Activated CD4-positive, alpha-beta T cell treated with anti-CD3 and anti-CD28 coated beads, Interleukin-2, amount 50 U/mL, for 4 hours (primary cell): ENCODE data around the gene SERPINA10.

Source experiments
- DNase-seq, 2 experiments: peaks; one replicate each; pipeline ENCODE4 v3.0.0-alpha.2; 2020

Gene SERPINA10

DNA sequence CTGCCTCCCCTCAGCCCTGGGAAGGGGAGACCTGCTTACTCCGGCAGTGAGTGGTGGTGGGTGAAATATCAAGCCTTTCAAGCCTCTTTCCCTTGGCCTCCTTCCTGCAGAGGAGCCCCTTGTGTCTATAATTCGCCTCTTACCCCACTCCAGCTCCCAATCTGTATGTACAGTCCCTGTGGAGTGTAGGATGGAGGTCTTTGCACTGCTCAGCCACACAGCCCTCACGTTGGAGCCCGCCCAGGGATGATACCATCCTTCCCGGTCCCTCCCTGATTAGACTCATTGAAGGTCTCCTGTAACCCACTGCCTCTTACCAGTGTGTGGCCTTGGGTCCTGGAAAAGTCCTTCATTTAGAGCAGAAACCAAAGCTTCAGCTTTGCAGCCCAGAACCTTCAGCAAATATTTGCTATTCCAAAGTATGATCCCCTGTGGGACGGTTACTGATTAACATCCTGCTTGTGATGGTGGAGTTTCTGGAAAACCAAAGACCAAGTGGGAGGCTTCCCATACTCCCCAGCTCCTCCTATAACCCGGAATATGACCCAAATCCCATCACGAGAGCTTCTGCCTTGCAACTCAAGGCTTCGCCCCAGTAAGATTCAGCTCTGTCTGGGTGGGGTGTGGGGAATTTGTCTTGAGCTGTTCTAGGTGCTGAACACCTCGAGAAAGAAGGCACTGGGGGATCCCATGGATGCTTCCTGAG lies at the start of gene SERPINA10:
TSS of gene SERPINA10 (minus strand) at position 397 of the 706 bp plus-strand sequence. CDS start 2,675 bp downstream, outside the sequence.
- DNase-seq = no peak

- no peak for DNase-seq
Measured at GRCh38 chr14:94342334-94342934, 49.4 kb upstream of the SERPINA10 start.

DNA sequence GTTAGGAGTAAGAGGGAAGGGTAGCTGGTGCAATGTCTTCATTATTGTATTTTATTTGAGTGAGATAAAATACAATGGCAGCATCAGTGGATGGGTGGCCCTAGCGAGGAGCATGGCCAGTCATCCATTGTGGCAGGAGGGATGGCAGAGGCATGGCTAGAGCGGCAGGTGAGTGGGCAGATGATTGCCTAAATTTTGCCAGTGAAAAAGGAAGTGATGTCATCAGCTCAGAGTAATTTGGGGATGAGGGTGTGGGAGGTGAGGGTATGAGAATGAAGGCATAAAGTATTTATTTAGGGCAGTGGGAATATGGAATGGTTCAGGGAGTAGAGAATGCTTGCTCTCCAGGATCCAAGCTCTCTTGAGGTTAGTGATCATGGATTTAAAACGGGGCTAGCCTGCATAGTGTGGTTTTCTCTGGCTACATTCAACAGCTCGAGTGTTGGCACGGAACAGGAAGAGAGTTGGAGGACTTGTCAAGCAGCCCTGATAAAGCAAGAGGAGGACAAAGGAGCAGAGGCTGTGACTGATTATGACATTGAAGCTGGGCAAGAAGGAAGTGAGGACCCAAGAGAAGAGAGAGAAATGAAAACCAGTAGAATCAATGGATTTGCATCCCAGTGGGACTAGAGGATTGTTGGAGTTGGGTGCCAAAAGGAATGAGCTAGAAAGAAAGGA lies 48.7 kb upstream of the SERPINA10 start:
- no peak for DNase-seq

DNA sequence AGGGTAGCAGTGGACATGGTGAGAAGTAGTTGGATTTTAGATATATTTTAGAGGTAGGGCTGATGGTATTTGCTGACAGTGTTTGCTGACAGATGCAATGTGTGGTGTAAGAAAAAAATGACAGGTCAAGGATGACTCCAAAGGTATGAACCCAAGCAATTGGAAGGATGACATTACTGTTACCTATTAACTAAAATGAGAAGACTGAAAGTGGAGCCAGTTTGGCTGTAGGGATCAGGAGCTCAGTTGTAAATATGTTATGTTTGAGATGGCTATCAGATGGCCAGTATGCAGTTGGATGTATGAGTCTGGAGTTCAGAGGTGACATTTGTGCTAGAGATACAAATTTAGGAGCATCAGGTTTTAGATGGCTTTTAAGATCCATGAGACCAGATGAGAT lies 47.5 kb upstream of the SERPINA10 start:
- no peak for DNase-seq

GRCh38 chr14:94338023-94338422 lies 45.0 kb upstream of the SERPINA10 start:
- DNase-seq = no peak

GRCh38 chr14:94337274-94337673 lies 44.2 kb upstream of the SERPINA10 start:
- DNase-seq = no peak

DNA sequence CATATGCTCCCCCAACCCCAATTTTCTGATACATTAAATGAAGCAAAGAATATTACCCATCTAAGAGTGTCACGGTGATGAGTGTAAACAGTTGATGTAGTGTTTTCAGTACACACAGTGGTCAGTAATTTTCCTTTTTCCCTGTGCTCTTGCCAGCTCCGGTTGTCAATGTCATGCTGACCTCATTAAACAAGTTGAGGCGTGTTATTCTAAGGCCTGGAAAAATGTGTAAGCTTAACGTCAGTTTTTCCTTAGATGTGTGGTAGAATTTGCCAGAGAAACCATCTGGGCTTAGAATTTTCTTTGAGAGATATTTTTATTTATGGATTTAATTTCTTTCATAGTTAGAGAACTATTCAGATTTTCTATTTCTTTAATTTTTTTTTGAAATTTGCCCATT lies 41.8 kb upstream of the SERPINA10 start:
- no peak for DNase-seq

DNA sequence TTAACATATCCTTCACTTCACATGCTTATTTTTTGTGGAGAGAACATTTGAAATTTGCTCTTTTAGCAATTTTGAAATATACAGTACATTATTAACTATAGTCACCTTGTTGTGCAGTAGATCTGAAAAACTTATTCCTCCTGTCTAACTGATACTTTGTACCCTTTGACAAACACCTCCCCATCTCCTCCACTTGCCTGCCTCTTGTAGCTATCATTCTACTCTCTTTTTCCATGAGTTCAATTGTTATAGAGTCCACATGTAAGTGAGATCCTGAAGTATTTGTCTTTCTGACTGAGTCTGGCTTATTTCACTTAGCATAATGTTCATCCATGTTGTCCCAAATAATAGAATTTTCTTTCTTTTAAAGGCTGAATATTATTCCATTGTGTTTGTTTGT lies 39.5 kb upstream of the SERPINA10 start:
- DNase-seq = no peak

DNA sequence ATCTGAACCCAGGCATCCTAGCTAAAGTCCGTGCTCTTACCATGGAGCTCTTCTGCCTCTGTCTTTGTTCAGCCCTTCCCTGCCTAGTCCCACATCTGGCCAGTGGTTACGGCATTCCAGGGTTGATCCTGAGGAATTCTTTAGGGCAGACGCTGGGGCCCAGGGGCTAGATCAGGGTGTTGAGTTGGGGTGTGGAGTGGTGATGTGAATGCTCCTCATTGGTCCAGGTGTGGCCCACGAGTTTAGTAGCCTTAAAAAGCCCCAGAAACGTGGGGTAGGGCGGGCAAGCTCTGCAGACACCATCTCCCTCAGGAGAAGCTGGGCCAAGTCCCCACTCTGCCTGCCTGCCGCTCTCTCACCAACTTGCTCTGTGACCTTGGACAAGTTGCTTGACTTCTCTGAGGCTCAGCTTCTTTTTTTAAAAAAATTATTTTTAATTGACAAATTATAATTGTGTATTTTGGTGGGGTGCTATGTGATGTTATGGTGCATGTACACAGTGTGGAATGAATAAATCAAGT lies 39.1 kb upstream of the SERPINA10 start:
- DNase-seq = no peak

GRCh38 chr14:94331462-94331861 lies 38.4 kb upstream of the SERPINA10 start:
- DNase-seq = no peak

GRCh38 chr14:94330857-94331256 lies 37.8 kb upstream of the SERPINA10 start:
- no peak for DNase-seq

DNA sequence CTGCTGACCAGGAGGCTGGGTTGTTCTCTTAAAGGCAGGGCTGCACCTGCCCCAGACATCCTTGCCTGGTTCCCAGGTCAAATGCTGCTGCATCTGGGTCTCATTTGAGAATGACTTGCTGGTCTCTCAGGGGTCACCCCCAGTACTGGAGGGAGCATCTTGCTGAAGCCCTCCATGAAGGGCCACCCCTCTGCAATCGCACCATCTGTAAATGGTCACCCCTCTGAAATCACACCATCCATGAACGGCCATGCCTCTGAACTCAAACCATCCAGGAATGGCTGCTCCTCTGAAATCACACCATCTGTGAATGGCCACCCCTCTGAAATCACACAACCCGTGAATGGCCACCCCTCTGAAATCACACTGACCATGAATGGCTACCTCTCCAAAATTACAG lies 37.4 kb upstream of the SERPINA10 start:
- DNase-seq = no peak

DNA sequence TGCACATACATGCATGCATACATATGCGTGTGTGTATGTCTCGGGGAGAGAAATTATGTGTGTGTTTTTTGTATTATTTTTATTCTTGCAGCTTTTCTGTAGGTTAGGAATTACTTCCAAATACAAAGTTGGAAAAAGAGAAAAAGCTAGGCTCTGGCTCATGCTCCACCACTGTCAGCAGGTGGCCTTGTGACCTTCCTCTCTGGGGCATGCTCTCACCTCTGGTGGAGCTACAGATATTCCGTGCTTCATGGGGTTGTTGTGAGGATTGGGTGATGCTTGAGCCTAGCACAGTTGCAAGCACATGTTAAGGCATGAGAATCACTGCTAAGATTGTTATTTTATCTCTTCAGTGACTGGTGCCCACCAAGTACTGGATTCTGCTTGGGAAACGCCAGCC lies 36.8 kb upstream of the SERPINA10 start:
- no peak for DNase-seq

DNA sequence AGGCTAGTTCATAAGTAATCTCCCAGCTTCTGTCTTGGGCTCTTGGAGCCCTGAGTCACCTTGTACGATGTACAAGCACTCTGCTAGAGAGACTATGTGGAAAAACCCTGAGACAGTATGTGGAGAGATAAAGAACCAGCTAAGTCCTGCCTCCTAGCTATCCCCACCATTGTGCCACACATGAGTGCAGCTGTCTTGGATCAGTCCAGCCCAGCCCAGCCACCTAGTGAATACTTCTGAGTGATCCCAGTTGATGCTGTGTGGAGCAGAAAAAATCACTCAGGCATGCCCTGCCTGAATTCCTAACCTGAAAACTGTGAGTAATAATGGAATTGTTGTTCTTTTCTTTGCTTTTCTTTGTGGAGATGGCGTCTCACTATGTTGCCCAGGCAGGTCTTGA lies 35.1 kb upstream of the SERPINA10 start:
- no peak for DNase-seq

DNA sequence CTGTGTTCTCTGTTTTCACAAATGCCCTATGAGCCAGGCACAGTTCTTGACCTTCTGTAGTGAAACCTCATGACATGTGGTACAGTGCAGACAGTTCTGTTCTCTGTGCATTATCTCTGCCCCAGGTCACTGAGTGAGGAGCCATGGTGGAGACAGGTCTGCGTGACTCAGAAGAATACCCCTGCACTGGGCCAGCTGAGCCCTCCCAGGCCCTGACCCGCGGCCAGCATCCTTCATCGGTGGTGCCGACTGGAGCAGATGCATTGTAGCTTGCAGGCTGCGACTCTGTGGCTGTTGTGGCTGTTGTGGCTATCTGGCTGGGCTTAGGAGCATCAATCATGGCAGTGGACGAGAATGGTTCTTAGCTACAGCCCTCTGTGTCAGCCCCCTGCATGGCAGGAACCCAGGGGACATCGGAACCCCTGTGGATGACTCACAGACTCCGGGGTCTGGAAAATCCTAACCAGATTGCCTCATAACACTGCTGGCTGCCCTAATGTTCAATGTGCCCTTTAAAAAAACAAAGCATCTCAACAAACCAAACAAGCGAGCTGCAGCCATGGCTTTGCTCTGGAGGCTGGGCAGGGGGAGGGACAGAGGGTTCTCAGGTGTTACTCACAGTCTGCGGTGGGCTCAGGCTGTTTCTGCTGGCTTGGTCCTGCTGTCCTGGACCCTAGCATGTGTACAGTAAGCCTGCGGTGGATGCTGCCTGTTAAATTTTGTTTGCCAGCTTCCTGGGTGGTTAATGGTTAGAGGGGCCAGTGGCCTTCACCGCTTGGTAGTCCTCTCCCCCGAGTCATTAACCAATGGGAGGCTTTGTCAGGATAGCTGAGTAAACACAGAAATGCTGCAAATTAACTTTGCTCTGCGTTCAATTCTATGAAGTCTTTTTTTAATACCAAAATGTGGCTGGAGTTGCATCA lies 29.8 kb upstream of the SERPINA10 start, which contains the start of gene SERPINA6:
TSS of gene SERPINA6 (minus strand) at position 689 of the 923 bp plus-strand sequence. CDS start 8,688 bp downstream, outside the sequence.
- DNase-seq = no peak

DNA sequence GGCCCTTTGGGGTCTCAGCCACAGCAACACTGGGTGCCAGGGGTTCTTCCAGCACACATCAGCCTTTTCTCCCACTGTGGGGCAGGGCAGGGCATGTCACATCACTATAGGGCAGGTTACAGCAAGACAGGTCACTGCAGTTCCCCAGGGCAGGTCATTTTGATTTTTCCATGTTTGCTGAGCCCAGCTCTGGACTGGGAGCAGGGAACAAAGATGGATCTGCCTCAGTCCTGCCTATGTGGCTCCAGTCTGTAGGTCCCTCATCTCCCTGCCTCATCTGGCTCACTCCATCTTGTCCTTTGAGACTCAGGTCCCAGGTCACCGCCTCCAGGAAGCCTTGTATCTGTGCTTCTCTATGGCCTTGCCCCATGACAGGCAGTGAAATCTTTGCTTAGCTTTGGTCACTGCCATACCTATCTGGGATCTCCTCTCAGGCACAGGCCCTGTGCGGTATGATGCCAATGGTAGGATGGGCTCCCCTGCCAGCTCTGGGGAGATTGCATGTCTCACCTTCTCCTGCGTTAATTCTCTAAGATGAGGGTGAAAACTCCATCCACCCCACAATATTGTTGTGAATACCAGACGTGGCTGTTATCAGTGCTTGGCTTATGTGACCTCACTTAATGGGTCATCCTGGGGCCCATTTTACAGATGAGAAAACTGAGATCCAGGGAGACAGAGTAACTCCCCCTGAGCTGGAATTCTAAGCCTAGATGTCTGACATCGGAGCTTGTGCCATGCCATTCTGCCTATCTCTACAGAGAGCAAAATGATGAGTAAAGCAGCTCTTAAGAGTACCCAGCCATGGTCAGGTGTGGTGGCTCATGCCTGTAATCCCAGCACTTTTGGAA lies 28.6 kb upstream of the SERPINA10 start:
- DNase-seq = no peak

DNA sequence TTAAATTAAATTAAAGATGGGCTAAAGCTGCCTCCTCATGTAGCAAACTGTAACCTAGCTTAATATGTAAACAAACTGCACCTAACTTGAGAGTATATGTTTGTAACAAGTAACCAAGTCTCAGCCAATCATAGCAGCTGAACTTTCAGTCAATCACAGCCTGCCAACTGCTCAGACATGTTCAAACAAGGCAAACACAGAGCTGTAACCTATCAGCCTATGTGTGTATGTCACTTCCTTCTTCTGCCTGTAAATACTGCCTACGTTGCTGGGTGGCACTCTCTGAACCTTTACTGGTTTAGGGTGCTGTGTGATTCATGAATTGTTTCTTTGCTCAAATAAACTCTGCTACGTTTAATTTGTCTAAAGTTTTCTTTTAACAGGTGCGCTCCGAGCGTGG lies 27.2 kb upstream of the SERPINA10 start:
- DNase-seq = no peak

DNA sequence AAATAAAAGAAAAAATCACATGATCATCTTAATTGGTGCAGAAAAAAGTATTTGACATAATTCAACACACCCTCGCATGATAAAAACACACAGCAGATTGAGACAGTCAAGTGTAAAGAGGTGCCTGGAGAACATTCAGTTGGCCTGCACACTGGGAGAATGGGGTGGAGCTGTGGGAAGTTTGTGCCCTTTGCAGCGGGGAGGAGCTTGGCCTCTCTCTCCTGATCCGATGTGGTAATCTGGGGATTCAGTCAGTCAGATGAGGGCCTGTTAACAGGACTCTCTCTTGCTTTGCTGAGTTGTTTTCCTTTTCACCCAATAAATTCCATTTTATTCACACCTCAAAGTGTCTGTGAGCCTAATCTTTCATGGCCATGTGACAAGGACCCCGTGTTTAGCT lies 24.2 kb upstream of the SERPINA10 start:
- DNase-seq = no peak

DNA sequence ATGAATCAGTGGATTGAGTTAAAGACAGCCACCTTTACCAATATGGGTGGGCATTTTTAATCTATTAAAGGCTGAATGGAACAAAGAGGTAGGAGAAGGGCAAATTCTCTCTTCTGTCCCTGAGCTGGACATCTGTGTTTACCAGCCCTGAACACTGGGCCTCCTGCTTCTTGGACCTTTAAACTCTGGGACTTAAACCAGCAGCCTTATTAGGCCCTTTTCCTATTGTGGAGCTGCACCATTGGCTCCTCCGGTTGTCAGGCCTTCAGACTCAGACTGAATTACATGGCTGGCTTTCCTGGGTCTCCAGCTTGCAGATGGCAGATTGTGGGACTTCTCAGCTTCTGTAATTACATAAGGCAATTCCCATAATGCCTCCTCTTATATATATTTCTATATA lies 23.6 kb upstream of the SERPINA10 start:
- no peak for DNase-seq

DNA sequence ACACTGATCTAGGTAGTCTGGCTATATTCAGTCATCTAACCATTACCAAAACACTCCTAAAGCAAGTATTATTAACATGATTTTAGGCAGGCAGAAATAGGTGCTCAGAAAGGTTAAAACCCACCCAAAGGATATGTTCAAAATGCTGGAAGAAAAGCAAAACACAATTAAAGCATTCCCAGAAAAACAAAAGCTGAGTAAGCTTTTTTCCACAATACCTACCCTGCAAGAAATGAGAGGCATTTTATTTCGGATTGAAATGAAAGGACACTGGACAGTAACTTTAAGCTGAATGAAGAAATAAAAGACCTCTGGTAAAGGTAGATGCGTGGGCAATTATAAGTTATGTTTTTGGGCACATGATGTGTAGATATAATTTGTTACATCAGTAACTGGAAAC lies 21.8 kb upstream of the SERPINA10 start:
- no peak for DNase-seq

DNA sequence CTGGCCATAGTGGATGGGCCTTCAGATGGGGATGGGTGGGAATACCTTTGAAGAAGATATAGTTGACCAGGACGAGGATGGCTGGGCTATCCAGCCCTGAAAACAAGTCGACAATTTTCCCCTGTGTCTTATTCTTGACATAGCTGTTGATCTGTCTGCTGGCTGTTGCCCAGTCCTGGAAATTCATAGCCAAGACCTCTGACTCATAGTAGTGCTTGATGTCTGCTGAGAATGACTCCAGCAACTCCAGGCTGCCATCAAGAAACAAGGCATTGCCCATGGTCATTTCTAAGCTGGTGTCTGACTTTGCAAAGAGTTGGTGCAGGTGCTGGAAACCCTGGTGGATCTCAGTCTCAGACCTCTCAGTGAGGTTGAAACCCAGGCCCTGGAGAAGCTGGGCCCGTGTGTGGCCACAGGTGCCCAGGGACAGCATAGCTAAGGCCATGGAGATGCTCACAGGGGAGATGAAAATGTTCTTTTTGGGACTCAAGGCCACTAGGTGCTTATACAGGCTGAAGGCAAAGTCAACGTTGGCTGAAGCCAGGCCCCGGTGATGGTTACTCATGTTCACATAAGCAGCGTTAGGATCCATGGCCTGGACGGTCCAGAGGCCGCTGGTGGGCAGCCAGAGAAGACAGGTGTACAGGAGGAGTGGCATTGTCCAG lies 21.1 kb upstream of the SERPINA10 start:
- no peak for DNase-seq
